GM10248 (cell line): ENCODE data around the gene ALG14.

Source experiments
- CTCF ChIA-PET: fragments of 300-600 bp; sonication (Branson Sonifier 250); formaldehyde crosslinking; extraction: SDS; loops from one replicate; lab custom pipeline; 2021; ENCODE audit warnings: antibody characterized with exemption; lab: Yijun Ruan, JAX
- POLR2A ChIA-PET: fragments of 350-650 bp; sonication (Branson Sonifier 250); formaldehyde crosslinking; extraction: SDS; loops from one replicate; lab custom pipeline; 2020; ENCODE audit warnings: antibody characterized with exemption; lab: Yijun Ruan, JAX
- DNase-seq: peaks from one replicate; pipeline ENCODE4 v3.0.0; 2012; ENCODE audit errors: extremely low spot score
- TF ChIP-seq, protein P1 (sequence below): IDR thresholded peaks from 2 replicates; pipeline ENCODE4 v1.5.1; 2012; ENCODE audit warnings: mild to moderate bottlenecking, low read depth; ENCODE audit errors: extremely low read depth, missing control alignments, control extremely low read depth

The ALG14 gene, protein sequence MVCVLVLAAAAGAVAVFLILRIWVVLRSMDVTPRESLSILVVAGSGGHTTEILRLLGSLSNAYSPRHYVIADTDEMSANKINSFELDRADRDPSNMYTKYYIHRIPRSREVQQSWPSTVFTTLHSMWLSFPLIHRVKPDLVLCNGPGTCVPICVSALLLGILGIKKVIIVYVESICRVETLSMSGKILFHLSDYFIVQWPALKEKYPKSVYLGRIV

DNA sequence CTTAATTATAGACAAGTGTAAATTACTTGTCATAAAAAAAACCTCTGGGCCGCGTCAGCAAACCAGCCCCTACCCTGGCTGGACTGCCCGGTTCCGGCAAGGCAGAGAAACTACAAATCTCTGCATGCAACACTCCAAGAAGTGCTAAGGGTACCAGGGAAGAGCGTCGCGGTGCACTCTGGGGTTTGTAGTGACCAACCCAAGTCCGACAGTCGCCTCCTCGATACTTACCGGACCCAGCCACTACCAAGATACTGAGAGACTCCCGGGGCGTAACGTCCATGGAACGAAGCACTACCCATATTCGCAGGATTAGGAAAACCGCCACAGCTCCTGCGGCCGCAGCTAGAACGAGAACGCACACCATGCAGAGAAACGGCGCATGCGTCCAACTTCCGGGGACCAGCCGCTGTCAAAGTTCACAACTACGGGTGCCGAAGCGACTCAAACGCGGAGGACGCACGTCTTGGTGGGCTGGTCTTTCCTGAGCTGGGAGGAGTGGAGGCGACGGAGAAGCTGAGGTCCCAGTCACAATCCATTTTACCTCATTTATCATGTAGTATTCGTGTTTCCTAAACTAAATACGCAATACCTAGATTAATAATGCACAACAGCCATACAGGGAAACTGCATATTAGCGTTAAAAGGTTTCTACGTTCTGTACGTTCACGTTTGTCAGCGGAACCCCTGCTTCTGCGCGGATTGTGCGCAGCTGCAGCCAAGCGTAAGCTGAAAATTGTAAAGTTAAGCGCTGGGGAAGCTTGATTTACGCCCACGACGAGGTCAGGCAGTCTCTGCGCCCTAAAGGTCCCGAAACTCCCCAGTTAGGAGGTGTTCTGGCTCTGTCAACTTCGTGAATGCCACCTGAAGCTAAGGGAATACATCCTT is at the start of gene ALG14:
Gene ALG14 (minus strand): TSS at position 420 of the 888 bp plus-strand sequence. CDS start 53 bp downstream, at position 367.
- TF ChIP-seq, protein P1, sequence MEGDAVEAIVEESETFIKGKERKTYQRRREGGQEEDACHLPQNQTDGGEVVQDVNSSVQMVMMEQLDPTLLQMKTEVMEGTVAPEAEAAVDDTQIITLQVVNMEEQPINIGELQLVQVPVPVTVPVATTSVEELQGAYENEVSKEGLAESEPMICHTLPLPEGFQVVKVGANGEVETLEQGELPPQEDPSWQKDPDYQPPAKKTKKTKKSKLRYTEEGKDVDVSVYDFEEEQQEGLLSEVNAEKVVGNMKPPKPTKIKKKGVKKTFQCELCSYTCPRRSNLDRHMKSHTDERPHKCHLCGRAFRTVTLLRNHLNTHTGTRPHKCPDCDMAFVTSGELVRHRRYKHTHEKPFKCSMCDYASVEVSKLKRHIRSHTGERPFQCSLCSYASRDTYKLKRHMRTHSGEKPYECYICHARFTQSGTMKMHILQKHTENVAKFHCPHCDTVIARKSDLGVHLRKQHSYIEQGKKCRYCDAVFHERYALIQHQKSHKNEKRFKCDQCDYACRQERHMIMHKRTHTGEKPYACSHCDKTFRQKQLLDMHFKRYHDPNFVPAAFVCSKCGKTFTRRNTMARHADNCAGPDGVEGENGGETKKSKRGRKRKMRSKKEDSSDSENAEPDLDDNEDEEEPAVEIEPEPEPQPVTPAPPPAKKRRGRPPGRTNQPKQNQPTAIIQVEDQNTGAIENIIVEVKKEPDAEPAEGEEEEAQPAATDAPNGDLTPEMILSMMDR = no peak
- CTCF ChIA-PET = interaction anchor here (0.7 to 4.7 kb wide), 7 partner anchors 11 to 218 kb away, joined by 3 to 54 read pairs (median 4); partner anchors contain the start of gene RWDD3
- DNase-seq = peak; percentile 89
- POLR2A ChIA-PET = no interaction called here

DNA sequence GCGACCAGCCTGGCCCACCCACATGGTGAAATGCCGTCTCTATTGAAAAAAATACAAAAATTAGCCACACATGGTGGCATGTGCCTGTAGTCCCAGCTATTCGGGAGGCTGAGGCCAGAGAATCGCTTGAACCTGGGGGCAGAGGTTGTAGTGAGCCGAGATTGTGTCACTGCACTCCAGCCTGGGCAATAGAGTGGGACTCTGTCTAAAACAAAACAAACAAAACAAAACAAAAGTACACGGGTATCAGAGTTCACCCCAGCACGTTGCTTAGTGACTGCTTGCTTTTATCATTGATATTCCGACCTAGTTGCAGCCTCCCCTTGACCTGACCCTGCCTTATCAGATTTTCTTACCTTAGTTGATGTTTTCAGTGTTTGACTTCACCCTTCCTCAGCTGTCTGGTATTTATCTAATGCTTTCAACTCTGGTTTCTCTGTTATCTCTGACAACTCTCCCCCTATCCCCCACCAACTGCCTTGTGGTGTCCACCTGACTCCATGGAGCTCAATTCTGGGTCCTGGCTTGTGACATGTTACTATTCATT is 49.5 kb upstream of the ALG14 start:
- TF ChIP-seq, protein P1 = no peak
- no peak for DNase-seq
- ChIA-PET POLR2A (no interaction called here), CTCF (no interaction called here)

DNA sequence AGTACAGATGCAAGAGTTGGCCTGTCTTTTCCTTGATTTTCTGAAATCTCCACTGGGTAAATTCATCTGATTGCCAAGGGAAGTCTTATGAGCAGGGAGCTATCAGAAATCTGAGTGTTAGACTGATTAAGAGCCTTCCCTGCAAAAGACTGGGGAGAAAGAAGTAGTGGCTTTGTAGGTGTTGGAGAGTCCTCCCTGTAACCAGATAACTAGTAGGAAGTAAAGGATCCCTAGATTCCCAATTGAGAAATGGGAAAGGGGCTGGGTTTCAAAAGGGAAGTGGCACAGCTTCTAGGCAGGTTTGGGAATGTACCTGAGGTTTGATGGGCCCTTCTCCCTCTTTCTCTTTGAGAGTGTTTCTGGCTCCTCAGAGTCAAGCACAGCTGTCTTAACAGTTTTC is 46.5 kb upstream of the ALG14 start:
- TF ChIP-seq, protein P1 = no peak
- ChIA-PET POLR2A (no interaction called here), CTCF (interaction anchor here (1.0 to 2.7 kb wide), 3 partner anchors 13 to 262 kb away, joined by 3 to 7 read pairs (median 5); partner anchors contain the start of gene RWDD3)
- DNase-seq = no peak

DNA sequence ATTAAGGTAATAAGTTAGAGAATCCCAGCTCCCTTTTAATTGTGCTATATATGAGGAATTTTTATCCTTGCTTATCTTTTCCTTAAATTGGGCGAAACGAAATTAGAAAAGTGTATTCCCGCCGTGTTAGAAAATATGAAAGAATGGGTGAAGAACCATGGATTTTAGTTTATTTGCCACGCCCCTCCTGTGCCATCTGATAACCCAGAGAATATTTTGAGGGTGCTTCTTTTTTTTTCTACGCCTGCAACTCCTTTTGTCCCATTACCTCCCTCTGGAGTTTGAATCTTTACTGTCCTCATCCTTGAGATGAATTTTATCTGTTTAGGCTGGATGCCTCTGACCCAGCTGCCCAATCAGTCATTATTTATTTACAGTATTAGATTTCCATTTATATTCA is 46.0 kb upstream of the ALG14 start:
- ChIA-PET POLR2A (no interaction called here), CTCF (interaction anchor here (1.0 to 2.7 kb wide), 2 partner anchors 115 to 261 kb away, joined by 3 to 7 read pairs; partner anchors contain the start of gene RWDD3)
- no peak for DNase-seq
- TF ChIP-seq, protein P1 = no peak

DNA sequence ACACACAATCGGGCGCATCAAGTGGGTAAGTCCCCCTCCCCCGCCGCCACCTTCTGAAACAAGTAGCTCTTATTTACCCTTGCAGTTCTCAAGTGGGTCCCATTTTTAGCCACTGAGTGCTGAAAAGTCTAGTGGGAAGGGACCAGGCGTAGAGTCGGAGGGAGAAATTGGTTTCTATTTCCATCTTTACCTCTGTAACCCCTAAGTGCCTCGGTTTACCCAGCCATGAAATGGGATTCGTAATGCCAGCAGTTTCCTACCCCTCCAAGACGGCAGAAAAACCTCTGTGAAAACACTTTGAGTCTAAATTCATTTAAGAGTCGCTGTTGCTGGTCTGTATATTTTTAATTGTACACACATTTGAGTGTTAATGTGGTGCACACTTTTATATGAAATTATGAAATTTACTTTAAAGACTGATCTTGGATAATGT is 45.3 kb upstream of the ALG14 start:
- TF ChIP-seq, protein P1 = no peak
- ChIA-PET CTCF (interaction anchor here (0.6 to 2.7 kb wide), 3 partner anchors 21 to 116 kb away, joined by 3 to 7 read pairs (median 6); partner anchors contain the start of gene RWDD3), POLR2A (interaction anchor here (0.7 kb wide), 1 partner anchor 28 kb away, joined by 3 read pairs; no protein-coding TSS in a partner anchor)
- DNase-seq = no peak
